AML-193 (cell line): ENCODE results near the gene HPS4.
A peak's percentile ranks its signal among the peaks of the same experiment; 100 is the strongest.
"Not testable (repeated sequence)": the region's sequence is repeated elsewhere in the genome, so short reads cannot be mapped to it uniquely, and the experiment has no call there.

ENCODE experiments used
- DNase-seq, 2 experiments: peaks; one replicate each; lab custom pipeline; 2025; lab: John Stamatoyannopoulos, UW

HPS4 gene

DNA sequence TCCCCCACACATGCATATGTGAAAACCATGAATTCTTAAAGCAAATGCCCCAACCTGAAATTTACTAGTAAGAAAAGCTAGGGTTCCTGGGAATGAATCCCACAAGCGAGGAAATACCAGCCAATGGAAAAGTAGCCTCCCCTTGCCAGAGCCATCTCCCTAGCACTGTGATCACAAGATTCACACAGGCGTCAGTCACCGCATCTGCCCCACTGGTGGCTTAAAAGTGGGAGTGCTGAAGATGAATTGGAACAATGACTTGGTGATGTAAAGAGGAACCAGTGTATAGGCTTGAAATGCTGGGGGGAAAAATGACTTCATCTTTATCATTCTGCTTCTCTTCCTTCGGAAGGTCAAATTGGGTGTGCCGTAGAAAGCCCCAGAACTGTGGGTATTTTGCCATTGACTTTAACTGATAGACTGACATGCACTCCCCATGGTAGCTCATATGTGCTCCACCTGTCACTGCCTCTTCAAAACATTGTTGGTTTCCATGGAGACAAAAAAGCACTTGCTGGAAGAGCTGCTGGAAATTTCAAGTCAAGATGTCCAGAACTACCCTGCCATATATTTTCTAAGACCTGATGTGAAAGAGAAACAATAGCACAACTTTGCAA lies 73.8 kb downstream of the HPS4 start:
- DNase-seq, result no peak

DNA sequence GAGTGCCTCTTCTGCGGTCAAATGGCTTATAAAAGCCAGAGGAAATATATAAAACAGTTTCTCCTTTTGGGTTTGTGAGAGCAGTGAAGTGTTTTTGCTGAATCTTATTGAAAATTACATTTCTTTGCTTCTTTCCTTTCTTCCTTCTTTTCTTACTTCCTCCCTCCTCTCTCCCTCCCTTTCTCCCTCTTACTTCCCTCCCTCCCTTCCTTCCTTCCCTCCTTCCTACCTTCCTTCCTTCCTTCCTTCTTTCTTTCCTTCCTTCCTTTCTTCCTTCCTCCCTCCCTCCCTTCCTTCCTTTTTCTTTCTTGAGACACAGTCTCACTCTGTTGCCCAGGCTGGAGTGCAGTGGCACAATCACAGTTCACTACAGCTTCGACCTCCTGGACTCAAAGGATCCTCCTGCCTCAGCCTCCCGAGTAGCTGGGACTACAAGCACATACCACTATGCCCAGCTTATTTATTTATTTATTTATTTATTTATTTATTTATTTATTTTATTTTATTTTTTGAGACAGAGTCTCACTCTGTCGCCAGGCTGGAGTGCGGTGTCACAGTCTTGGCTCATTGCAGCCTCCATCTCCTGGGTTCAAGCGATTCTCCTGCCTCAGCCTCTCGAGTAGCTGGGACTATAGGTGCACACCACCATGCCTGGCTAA lies 74.9 kb downstream of the HPS4 start:
- not testable (repeated sequence) for DNase-seq

DNA sequence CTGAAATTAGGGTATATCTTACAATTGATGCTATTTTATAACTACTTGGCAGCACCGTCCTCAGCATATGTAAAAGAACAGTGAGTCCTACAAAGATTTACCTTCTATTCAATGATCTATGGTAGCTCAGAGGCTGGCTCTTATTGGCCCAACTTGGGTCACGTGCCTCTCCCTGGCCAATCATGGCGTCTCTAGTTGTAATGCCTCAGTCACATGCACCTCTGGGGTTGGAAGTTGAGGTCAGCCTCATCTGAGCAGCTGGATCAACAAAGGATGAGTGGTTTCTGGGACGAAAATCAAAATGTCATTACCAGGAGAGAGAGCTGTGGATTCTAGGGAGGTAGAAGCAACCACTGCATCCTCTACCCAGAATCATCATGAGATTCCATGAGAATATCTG lies 77.5 kb downstream of the HPS4 start:
- DNase-seq, result no peak

DNA sequence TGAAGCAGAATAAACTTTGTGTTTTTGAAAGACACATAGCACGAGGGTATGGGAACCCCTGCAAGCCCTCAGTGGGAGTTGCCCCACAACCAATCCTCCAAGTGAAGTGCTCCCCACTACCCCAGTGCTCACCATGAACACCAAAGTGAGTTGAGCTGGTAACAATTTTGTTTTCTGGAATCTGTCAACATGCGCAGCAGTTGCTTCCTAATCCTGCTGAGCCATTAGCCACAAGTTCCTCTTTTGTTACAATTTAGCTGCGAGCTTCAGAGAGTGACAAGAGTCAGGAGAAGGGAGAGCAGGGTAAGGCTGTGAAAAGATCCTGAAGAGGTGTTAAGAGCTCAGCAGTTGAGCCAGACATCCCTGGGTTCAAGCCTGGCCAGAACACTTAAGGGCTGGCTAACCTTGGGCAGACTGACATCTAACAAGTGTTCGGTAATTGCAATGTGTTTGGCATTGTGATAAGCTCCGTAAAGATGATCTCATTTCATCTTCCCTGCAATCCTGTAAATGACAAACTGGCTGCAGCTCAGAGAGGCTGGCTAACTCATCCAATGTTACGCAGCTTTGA lies 78.6 kb downstream of the HPS4 start:
- DNase-seq, result peak; percentile 76 to 79

DNA sequence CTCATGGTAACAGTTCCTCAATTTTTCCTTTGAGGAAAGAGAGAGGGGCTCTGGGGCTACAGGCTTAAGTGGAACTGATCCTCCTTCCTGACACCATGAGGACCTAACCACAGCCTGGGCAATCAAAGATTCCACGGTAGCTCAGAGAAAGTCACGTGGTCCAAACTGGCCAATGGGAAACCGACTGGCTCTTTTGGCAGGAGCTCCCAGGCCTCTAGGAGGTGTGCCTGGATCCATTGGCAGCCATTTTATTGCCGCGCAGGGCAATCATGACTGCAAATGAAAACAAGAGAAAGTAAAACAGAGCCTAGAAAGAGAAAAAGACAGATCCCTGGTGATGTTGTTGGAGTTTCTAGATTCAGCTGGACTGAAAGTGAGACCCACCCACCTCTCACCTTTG lies 81.9 kb downstream of the HPS4 start:
- no peak for DNase-seq
